Caco-2 (cell line): Measurements from ENCODE around the gene CAPZA2. TPM values are rescaled to one million over a fixed set of nuclear protein-coding genes. Genes with fewer than 3 reads are reported as not detected.

Source experiments
- BruUV-seq: library from RNA; stranded (reverse); fragments of 400-500 nt; replicated peaks from 2 replicates; lab custom pipeline; 2021; lab: Mats Ljungman, UMichigan
- CTCF ChIA-PET: fragments of 300-600 bp; sonication (Branson Sonifier 250); formaldehyde crosslinking; loops from one replicate; lab custom pipeline; 2022; ENCODE audit warnings: antibody characterized with exemption; lab: Charles Lee
- POLR2A ChIA-PET: fragments of 300-600 bp; sonication (Branson Sonifier 250); formaldehyde crosslinking; loops from one replicate; lab custom pipeline; 2022; ENCODE audit warnings: antibody characterized with exemption; lab: Charles Lee
- DNase-seq, 2 experiments: peaks; one replicate each; pipeline versions ENCODE4 v3.0.0 to v3.0.0-alpha.2; 2020 to 2022
- H3K27me3 ChIP-seq: replicated peaks from 2 replicates; pipeline ENCODE4 v1.6.0; 2011; ENCODE audit warnings: low read length; ENCODE audit not compliant: control insufficient read depth, insufficient read depth
- H3K36me3 ChIP-seq: 2 replicates; pipeline ENCODE4 v1.5.1; 2011; ENCODE audit warnings: low read length; ENCODE audit not compliant: control insufficient read depth, insufficient read depth
- H3K4me1 ChIP-seq: fragments of 250-450 bp; sonication (Bioruptor Pico); 2 replicates; pipeline ENCODE4 v1.5.1; 2020; ENCODE audit warnings: mild to moderate bottlenecking
- H3K4me3 ChIP-seq: 2 replicates; pipeline ENCODE4 v1.5.1; 2011; ENCODE audit warnings: low read depth, mild to moderate bottlenecking, control low read depth, low read length
- H3K9me3 ChIP-seq: fragments of 250-450 bp; sonication (Bioruptor Pico); 2 replicates; pipeline ENCODE4 v1.5.1; 2020; ENCODE audit warnings: mild to moderate bottlenecking, moderate library complexity
- H3K27ac Mint-ChIP-seq: one replicate; pipeline ENCODE4 v1.8.0; 2022; ENCODE audit warnings: mixed read lengths; ENCODE audit not compliant: unreplicated experiment
- H3K27me3 Mint-ChIP-seq: one replicate; pipeline ENCODE4 v1.8.0; 2022; ENCODE audit warnings: mixed read lengths; ENCODE audit not compliant: insufficient read depth, unreplicated experiment
- H3K36me3 Mint-ChIP-seq: one replicate; pipeline ENCODE4 v1.8.0; 2022; ENCODE audit warnings: mild to moderate bottlenecking, mixed read lengths; ENCODE audit not compliant: insufficient read depth, unreplicated experiment
- H3K4me1 Mint-ChIP-seq: one replicate; pipeline ENCODE4 v1.8.0; 2022; ENCODE audit warnings: low read depth, mixed read lengths; ENCODE audit not compliant: unreplicated experiment
- H3K4me3 Mint-ChIP-seq: one replicate; pipeline ENCODE4 v1.8.0; 2022; ENCODE audit warnings: mild to moderate bottlenecking, moderate library complexity, mixed read lengths; ENCODE audit not compliant: unreplicated experiment
- H3K9me3 Mint-ChIP-seq: one replicate; pipeline ENCODE4 v1.8.0; 2022; ENCODE audit warnings: mixed read lengths; ENCODE audit not compliant: unreplicated experiment
- CTCF ChIP-seq, 2 experiments: fragments of 200-600 bp in 1 of 2; IDR thresholded peaks; 1 replicate in 1 of 2; 2 replicates in 1 of 2; pipeline versions ENCODE4 v1.5.1 to v1.8.0; 2011 to 2022; ENCODE audit warnings: antibody characterized with exemption in 1 of 2, control low read depth in 1 of 2, inconsistent platforms in 1 of 2, low read depth in 1 of 2, low read length in 1 of 2, mild to moderate bottlenecking in 1 of 2, moderate library complexity in 1 of 2; ENCODE audit not compliant: insufficient read depth in 1 of 2, severe bottlenecking in 1 of 2, unreplicated experiment in 1 of 2
- intact Hi-C: fragments of 100-400 bp; cut with micrococcal nuclease; formaldehyde crosslinking; loops from one replicate; pipeline ENCODE4 v1.10.0; 2022; ENCODE audit not compliant: unreplicated experiment
- total RNA-seq: library from RNA; stranded (reverse); gene quantifications from 2 replicates; pipeline ENCODE4 v1.2.3, GENCODE V29; 2022

CAPZA2 gene
- total RNA-seq, 1 experiment from 2014 or later: 271 TPM

GRCh38 chr7:116884691-116885090, 22.3 kb downstream of the CAPZA2 start:
- peaks cover 35% of the 10 kb centered on the region for H3K36me3 Mint-ChIP-seq
- no peak for TF ChIP-seq CTCF (IDR thresholded peaks at IDR 0.05; ENCODE audit: insufficient read depth in 1 of 2, low read depth in 1 of 2, low read length in 1 of 2, severe bottlenecking in 1 of 2, unreplicated experiment in 1 of 2)
- no TSS peak for BruUV-seq

GRCh38 chr7:116885724-116886123, 23.3 kb downstream of the CAPZA2 start:
- peak in 1 of 2 experiments; percentile 50 for DNase-seq
- Histone ChIP-seq H3K4me1 (peaks cover 37% of the 10 kb centered on the region), H3K36me3 (peaks cover 1% of the 10 kb centered on the region; the same call in 1 of the 2 replicates), H3K27me3 (no peaks in the 10 kb centered on the region), H3K9me3 (no peaks in the 10 kb centered on the region), H3K4me3 (no peak overlapping the region)
- TF ChIP-seq CTCF (IDR thresholded peaks at IDR 0.05; ENCODE audit: insufficient read depth in 1 of 2, low read depth in 1 of 2, low read length in 1 of 2, severe bottlenecking in 1 of 2, unreplicated experiment in 1 of 2): no peak
- Mint-ChIP-seq H3K4me3 (no peak overlapping the region), H3K4me1 (peaks cover 25% of the 10 kb centered on the region), H3K9me3 (no peaks in the 10 kb centered on the region), H3K36me3 (peaks cover 40% of the 10 kb centered on the region), H3K27ac (peak overlapping the region; percentile 38), H3K27me3 (no peaks in the 10 kb centered on the region)
- intact Hi-C loops: no loop called here
- no TSS peak for BruUV-seq
- ChIA-PET POLR2A (interaction anchor here (0.5 kb wide), 1 partner anchor 69 kb away, joined by 3 read pairs; no protein-coding TSS in a partner anchor), CTCF (no interaction called here)

More at GRCh38 chr7:116884691-116885090, 22.3 kb downstream of the CAPZA2 start:
- Mint-ChIP-seq H3K27ac (no peak overlapping the region), H3K4me3 (no peak overlapping the region), H3K9me3 (no peaks in the 10 kb centered on the region), H3K27me3 (no peaks in the 10 kb centered on the region), H3K4me1 (peaks cover 25% of the 10 kb centered on the region)
- no peaks in the 10 kb centered on the region for H3K9me3 ChIP-seq
- intact Hi-C loops: no loop called here
- peaks cover 1% of the 10 kb centered on the region; the same call in 1 of the 2 replicates for H3K36me3 ChIP-seq
- H3K4me1 ChIP-seq: peaks cover 37% of the 10 kb centered on the region
- POLR2A ChIA-PET: no interaction called here
- no peak overlapping the region for H3K4me3 ChIP-seq
- CTCF ChIA-PET: no interaction called here
- H3K27me3 ChIP-seq: no peaks in the 10 kb centered on the region
- DNase-seq: no peak

DNA sequence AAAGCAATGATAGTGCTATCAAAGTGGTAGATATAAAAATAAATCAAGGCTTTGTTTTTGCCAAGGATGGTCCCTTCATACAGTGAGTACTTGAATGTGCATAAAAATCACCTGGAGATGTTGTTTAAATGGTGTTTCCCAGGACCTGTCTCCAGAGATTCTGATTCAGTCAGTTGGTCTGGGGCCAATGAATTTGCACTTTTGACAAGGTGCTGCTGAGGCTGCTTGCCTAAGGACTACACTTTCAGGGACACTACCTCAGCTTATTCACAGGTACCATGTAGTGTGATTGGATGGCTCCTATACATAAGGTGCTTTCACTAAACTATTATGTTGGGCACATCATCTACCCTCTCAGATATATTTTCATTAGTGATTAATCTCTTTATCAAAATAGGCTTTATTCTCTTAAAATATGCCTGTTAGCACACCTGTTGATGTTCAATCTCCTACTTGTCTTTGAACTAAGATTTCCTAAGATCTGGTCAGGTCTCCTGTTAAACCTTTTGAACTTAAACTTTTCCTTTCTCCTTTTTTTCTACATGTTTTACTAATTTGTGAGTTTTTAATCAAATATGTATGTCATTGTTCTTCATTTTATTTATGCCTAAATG, 24.3 kb downstream of the CAPZA2 start:
- TF ChIP-seq CTCF (IDR thresholded peaks at IDR 0.05; ENCODE audit: insufficient read depth in 1 of 2, low read depth in 1 of 2, low read length in 1 of 2, severe bottlenecking in 1 of 2, unreplicated experiment in 1 of 2): no peak
- Histone ChIP-seq H3K4me1 (peaks cover 37% of the 10 kb centered on the region), H3K36me3 (peaks cover 1% of the 10 kb centered on the region; the same call in 1 of the 2 replicates), H3K27me3 (no peaks in the 10 kb centered on the region), H3K4me3 (no peak overlapping the region), H3K9me3 (no peaks in the 10 kb centered on the region)
- Mint-ChIP-seq H3K27ac (no peak overlapping the region), H3K36me3 (peaks cover 39% of the 10 kb centered on the region), H3K27me3 (no peaks in the 10 kb centered on the region), H3K4me1 (peaks cover 25% of the 10 kb centered on the region), H3K9me3 (no peaks in the 10 kb centered on the region), H3K4me3 (no peak overlapping the region)
- POLR2A ChIA-PET: no interaction called here
- CTCF ChIA-PET: no interaction called here
- intact Hi-C loops: no loop called here
- no peak for DNase-seq
- BruUV-seq: no TSS peak
